GM20431 (cell line): ENCODE results near the gene REV1.
"Not testable (repeated sequence)": the region's sequence is repeated elsewhere in the genome, so short reads cannot be mapped to it uniquely, and the experiment has no call there.

Experiments
- in situ Hi-C: fragments of 300-500 bp; cut with MseI, MboI; formaldehyde crosslinking; loops from one replicate; pipeline ENCODE4 v1.15.0; 2020; ENCODE audit warnings: low sequenced_read_pairs; ENCODE audit not compliant: unreplicated experiment

REV1 gene

DNA sequence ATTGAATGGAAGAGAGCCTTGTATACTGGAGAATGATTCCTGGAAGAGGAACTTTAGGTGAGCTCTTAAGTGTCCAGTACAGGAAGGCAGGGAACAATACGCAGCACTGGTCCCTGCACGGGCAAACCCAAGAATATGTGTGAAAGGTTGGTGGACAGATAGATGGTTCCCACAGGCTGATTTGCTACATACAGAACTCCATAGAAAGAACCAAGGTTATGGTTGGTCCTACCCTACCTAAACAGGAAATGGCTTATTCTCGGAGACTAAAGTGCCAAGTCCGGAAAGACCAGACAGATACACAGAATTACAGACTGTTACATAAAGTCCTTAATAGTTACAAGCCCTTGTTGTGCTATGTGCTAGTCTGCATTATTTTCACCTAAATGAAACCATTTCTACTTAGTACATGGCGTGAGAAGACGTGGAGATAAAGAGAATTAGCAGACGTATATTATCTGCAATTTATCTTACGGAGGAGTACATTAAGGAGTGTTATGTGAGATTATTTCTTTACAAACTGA lies 1.2 kb downstream of the REV1 start:
- in situ Hi-C loops = no loop called here

DNA sequence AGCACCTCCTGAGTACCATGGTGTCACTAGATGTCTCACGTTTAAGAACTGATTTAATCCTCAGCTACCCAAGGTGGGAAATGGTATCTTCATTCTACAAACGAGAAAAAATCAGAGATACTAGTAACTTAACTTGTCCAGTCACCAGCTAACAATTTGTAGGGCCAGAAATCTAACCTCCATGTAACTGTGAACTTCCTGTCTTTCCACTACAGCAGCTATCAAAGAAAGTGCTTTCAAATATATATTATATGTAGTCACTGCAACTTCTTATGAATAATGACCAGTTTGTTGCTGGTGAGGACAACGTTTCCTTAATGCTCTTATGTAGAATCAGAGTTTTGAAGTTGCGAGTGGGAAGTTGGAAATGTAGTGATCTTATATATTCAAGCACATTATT lies 1.9 kb downstream of the REV1 start:
- in situ Hi-C loops = no loop called here

DNA sequence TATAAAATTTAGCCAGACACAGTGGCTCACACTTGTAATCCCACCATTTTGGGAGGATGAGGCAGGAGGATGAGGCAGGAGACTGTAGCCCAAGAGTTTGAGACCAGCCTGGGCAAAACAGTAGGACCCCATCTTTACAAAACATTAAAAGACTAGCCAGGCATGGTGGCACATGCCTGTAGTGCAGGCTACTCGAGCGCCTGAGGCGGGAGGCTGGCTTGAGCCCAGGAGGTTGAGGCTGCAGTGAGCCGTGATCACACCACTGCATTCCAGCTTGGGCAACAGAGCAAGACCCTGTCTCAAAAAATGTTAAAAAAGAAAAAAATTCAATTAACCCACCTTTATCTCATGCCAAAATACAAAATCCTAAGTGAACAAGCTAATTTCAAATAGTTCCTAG lies 4.0 kb downstream of the REV1 start:
- in situ Hi-C loops = no loop called here

DNA sequence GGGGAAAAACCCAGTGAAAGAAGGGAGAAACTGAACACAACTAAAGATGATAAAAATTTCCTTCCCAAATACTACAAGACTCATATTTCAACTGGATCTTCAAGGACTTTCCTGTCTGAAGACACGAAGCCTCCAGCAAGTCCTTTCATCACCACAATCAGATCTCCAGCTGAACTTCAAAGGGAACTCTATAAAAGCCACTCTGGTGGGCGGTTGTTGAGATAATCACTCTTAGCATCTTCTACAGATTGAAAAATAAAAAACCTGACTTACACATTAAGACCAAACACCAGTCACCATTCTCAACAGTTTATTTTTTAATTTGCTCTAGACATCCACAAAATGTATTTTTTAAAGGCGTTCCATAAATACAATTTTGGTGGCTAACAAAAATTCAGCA lies 4.4 kb downstream of the REV1 start:
- in situ Hi-C loops = no loop called here

DNA sequence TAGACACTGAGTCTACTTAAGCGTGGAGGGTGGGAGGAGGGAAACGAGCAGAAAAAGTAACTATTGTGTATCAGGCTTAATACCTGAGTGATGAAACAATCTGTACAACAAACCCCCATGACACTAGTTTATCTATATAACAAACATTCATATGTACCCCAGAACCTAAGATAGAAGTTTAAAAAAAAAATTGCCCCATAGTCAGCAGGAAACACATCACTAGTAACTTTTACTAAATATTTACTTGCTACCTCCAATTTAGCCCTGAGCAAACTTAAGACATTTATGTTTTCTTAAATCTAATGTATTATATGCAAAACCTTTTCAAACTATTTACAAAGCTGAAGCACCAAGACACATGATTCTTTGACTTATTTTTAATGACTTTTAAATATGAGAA lies 5.6 kb downstream of the REV1 start:
- in situ Hi-C loops = no loop called here

DNA sequence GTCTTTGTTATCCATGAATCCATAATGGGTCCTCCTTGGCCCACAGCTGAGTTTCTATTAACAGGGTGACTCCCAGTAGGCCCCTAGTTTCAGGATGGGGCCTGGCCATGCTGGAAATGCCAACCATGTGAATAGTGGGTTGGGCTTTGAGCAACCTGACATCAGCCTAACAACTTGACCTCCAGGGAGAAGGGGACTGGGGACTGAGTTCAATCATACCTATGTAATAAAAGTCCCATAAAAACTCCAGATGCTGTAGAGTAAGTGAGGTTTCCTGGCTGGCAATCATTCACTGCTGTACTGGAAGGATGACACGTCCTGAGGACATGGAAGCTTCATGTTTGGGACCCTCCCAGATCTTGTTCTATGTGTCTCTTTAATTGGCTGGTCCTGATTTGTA lies 7.9 kb downstream of the REV1 start:
- in situ Hi-C loops = no loop called here

DNA sequence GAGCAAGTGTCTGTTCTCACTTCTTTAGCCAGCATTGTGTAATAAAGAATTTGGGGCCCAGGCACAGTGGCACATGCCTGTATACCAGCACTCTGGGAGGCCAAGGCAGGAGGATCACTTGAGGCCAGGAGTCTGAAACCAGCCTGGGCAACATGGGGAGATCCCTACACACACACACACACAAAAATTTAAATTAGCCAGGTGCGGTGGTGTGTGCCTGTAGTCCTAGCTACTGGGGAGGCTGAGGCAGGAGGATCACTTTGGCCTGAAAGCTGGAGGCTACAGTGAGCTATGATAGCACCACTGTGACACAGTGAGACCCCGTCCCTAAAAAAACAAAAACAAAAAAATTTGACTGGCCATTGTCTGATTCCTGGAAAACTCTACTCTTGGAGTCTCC lies 8.3 kb downstream of the REV1 start:
- in situ Hi-C loops = no loop called here

DNA sequence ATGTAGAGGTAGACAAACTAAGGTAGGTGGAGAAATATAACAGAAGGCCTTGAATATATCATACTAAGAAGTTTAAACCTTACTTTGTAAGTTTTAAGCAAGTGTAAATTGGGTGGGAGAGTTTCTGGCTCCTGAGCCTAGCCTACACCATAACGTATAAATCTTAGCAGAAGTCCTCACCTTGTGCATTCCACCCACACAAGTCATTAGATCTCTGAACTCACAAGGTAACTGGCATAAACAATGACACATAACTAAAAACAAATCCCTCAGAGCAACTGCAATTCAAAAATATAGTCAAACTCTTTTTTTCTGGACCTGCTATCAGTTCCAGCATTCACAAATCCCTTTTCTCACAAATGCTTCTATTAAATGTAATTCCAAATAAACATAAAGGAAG lies 9.4 kb downstream of the REV1 start:
- in situ Hi-C loops = no loop called here

DNA sequence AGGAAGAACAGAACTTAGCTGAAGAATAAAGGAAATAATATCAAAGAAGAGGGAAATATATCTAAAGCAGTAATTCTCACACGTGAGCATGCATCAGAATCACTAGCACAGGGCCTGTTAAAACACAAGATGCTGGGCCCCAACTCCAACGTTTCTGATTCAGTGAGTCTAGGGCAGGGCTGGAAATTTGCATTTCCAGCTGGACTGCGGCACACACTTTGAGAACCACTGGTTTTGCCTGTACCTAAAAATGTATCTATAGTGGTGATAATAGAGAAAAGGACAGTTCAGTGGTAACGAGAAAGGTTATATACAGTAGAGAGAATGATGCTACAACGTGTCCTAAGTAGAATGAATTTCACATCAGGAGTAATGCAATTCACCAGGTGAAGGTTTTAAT lies 11.2 kb downstream of the REV1 start:
- in situ Hi-C loops = no loop called here

DNA sequence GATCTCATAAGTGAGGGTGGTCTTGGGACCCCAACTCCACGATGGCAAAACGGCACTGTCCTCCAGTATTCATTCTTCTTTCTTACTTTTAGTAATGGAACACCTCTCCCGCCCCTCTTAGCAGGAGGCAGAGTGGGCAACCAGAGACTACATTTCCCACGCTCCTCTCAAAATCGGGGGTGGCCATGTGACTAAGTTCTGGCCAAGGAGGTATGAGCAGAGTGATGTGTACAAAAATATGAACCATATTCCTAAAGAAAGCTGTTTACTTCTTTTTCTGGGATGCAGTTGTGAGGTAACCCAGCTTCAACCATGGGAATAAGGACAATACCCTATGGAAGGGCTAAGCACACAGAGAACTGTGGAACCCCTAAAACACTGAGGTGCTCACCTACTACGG lies 12.8 kb downstream of the REV1 start:
- in situ Hi-C loops = no loop called here

DNA sequence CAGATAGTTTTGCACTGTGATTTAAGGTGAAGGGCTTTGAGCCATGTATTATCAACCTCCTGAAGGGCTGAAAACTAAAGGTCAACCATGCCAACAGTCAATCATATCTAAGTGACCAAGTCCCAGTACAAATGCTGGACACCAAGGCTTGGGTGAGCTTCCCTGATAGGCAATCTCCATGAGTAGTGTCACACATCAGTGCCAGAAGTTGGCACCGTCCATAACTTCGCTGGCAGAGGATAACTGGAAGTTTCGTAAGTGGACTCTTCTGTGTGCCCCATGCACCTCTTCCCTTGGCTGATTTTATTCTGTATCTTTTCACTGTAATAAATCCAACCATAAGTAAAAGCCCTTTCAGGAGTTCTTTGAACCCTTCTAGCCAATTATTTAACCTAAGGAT lies 13.2 kb downstream of the REV1 start:
- in situ Hi-C loops = no loop called here

DNA sequence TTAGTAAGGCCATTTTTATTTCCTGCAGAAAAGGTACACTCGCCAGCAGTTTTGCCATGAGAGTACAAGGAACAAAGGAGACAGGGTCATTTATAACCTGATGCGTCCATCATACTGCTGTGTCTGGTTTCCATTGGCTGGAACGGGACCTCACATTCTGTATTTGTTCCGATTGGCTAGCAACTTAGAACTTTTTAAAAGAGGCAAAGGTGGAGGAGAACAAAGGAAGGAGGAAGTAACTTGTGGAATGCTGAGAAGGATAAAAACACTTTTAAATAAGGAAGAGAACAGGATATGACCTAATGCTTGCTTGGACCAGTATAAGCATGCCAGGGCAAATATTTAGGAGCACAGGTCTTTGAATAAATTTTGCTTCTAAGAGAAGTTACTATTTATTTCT lies 14.7 kb downstream of the REV1 start:
- in situ Hi-C loops = not testable (repeated sequence)

DNA sequence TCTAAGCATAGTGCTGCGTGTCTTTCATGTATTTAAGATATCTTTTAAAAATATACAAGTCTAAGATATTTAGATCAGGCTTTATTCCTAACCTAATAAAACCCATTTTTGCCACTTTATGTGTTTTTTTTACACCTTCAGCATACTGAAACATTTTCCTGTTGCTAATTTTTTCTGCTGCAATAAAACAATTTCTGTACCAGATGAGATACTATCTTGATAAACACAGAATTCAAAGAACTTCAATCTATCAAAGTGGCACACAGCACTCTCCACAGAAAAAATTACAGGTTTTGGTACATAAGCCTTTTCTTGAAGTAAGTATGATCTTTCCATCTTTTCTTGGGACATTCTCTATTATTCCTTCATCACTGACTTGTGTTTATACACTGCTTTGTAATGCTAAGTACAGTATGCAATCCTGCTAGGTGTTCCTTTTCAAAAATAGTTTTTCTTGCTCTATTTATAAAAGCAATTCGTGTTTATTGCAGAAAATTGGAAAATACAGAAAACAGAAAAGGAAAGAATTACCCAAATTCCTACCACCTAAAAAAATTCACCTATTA lies 16.2 kb downstream of the REV1 start:
- in situ Hi-C loops = no loop called here

DNA sequence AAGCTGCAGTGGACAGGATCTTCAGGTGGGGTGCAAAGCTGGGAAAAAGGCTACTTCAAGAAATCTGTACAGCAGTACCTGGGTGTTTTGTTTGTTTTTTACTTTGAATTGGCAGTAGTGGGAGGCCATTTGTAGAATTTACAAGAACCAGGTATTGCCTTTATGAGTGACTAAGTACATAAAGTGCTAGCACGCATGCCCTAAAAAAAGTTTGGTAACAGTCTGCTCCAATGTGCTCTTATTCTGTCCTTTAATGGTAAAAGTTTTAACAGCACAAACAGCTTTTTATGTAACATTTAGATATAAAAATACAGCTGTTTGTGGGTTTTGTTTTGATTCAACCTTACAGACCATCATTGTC lies 17.2 kb downstream of the REV1 start:
- in situ Hi-C loops = no loop called here

DNA sequence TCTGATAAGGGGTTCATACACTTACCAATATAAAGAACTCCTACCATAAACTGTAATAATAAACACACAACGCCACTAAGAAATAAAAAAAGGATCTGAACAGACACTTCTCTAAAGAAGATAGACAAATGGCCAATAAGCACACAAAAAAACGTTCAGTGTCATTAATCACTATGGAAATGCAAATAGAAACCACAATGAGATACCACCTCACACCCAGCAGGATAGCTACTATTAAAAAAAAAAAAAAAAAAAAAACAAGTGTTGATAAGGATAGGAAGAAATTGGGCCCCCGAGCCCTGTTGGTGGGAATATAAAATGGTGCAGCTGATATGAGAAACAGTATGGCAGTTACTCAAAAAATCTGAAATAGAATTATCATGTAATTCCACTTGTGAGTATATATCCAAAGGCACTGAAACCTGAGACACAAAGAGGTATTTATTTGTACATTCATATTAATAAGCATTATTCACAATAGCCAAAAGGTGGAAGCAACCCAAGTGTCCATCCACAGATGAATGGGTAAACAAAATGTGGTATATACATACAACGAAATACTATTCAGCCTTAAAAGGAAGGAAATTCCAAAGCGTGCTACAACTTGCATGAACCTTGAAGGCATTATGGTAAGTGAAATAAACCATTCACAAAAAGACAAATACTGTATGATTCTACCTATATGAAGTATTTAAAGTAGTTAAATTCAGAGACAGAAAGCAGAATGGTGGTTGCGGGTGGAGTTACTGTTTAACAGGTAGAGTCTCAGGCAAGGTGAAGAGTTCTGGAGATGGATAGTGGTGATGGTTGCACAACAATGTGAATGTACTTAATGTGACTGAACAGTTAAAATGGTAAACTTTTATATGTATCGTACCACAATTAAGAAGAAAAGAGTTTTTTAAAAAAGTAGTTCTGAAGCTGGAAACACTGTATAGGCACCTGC lies 17.9 kb downstream of the REV1 start:
- in situ Hi-C loops = no loop called here

DNA sequence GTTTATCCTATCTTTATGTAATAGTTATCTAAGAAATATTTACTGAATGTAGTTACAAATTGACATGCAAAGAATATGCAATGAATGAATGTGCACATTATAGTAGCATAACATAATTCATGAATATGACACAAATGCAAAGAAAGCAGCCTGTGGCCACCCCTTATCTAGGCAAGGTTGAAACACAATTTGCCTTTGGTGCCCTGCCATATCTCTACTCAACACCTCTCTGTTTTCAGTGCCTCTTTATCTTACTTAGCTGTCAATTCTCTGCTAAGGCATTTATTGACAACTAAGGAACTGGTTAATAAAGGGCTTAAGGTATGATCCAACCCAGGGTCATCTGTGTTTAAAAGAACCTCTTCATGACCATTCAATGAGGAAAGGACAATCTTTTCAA lies 18.9 kb downstream of the REV1 start:
- in situ Hi-C loops = no loop called here

DNA sequence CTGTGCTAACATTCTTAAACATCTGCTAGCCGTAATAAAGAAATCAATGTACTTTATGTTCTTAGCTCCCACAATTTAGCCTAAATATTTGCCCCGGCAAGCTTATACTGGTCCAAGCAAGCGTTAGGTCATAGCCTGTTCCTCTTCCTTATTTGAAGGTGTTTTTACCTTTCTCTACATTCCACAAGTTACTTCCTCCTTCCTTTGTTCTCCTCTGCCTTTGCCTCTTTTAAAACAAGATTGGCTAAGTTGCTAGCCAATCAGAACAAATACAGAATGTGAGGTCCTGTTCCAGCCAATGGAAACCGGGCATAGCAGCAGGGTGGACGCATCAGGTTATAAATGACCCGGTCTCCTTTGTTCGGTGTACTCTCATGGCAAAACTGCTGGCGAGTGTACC lies 19.4 kb downstream of the REV1 start:
- in situ Hi-C loops = not testable (repeated sequence)

DNA sequence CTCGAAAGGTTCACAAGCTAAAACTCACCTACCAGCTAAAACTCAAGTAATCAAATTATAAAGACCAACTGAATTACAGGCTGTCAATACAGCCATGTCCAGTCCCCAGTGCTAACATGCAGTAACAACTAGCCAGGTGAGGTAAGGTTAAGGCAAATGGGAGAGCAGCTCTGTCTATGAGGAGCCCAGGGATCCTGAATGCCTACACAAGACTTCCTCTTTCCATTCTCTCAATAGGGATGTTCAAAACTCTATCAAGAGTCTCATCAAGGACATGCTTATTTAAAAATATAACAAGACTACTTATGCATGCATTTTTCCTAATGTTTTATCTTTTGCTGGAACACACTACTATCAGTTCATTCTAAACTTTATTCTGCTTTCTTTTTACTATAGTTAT lies 20.4 kb downstream of the REV1 start:
- in situ Hi-C loops = no loop called here

DNA sequence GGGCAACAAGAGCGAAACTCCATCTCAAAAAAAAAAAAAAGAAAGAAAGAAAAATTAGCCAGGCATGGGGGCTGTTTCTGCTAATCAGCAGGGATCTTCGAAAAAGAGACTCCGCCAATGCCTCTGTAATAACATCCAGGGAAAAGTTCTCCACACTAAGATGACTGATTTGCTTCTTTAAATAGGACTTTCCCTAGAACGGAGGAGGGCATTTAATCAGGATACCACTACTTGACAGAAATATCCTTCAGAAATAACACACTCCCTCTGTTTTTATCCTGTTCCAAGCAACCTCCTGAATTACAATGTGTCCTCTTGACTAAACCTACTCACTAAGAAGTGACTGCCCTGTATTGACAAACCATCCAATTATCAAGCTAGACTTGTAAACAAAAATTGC lies 21.7 kb downstream of the REV1 start:
- in situ Hi-C loops = no loop called here

DNA sequence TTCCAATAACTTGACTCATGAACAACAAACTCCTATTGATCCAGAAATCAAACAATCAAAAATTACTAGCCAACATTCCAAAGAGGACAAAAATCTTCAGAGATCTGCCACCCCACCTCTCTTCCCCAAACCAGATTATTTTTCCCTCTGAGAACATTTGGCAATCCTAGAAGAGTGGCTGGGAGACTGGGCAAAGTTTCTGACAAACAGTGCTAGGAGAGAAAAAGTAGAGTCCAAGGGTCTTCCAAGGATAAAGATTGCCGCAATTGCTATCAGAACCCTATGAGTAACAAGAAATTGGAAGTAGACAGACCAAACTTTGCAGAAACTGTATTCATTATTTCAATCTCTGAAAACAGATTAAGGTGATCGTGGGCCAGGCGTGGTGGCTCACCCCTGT lies 22.4 kb downstream of the REV1 start:
- in situ Hi-C loops = no loop called here

DNA sequence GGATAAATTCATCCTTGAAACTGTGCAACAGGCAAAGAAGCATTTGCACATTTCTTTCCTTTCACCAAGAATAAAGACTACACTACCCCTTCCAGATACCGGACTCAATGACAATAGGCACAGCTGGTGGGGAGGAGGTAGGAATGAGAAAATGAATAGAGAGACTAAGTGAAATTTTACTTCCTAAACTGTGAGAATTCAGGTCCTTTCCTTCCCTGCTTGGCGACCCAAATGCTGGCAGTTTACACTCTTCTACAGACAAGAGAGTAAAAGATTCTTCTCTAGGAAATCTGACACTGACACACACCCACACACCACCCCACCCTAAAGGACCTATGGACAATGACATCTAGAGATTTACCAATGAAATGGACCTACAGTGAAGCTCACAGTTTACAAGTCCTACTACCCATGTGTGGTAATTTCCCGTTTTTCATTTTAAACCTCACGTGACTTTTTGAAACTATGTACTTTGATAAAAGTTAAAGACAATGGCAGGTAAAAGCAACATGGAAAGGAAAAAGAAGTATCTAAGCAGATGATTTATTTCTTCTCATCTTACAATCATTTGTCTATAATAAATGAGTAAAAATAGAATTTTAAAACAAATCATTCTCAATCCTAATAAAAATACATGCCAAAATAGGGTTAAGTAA lies 27.9 kb downstream of the REV1 start:
- in situ Hi-C loops = no loop called here
